NCI-H187 treated with DMSO at 0.1 percent for 48 hours (cell line): ENCODE measurements around the gene CACNA1E.
"Not testable (repeated sequence)": the region's sequence is repeated elsewhere in the genome, so short reads cannot be mapped to it uniquely, and the experiment has no call there.

Source experiments
- DNase-seq: peaks from one replicate; lab custom pipeline; 2025; lab: John Stamatoyannopoulos, UW

Gene CACNA1E

DNA sequence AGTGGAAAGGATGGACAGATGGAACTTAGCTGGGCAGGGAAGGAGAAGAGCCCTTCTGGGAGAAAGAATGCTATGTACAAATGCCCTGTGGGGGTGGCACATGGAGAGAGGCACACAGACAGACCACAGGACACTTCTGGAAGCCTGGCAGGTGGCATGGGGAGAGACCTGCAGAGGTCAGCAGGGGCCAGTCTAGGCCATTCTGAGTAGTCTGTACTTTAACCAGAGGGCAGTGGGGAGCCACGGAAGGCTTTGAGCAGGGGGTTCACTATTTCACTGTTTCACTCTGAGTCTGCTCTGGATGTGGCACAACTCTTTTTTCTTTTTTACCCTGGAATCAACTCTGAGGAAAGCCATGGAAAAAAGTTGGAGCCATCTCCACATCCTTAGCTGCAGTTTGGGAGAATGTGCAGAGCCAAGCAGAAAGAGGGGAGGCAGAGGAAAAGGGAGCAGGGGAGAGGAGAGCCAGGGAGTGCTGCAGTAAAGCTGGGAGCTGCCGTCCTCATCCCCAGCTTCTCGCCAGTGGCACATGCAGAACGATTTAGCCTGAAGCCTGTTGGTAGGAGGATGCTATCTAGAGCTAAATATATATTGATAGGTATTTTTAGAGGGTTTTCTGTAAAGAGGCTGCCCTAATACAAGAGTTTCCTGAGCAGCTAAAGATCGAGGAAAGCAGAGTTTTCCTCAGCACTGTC is 34.0 kb downstream of the CACNA1E start:
- no peak for DNase-seq

DNA sequence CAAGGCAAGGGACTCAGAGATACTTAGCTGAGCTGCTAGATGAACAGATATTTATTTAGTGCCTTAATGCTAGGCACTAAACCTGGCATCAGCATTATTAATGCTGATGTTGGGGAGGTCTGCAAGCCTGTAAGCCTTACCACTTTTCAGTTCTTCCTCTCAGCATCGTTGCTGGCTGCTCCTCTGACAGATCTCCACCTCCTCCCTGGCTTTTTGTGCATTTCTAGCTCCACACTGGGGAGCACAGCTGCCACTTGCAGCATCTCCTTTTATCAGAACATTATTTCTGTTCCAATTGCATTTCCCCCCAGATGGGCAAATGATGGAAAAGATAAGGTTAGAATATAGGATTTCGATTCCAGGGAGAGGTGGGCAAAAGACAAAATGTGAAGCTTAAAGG is 34.8 kb downstream of the CACNA1E start:
- no peak for DNase-seq

DNA sequence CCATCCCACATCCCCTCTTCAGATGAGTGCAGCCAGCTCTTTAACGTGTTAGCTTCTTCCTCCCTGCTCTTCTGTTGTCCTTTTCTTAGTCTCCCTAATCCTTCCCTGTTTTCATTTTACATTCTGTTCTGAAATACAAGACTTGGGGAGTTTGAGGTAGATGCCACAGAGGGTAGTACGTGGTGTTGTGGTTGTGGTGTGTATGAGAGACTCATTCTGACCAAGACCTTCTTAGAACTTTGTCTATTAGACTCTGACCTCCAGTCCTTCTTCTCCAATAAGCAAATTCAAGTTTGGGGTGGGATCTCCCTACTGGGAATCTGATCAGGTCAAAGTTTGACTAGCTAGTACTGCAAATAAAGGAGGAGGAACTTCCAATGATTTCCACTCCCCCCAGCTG is 39.5 kb downstream of the CACNA1E start:
- no peak for DNase-seq

DNA sequence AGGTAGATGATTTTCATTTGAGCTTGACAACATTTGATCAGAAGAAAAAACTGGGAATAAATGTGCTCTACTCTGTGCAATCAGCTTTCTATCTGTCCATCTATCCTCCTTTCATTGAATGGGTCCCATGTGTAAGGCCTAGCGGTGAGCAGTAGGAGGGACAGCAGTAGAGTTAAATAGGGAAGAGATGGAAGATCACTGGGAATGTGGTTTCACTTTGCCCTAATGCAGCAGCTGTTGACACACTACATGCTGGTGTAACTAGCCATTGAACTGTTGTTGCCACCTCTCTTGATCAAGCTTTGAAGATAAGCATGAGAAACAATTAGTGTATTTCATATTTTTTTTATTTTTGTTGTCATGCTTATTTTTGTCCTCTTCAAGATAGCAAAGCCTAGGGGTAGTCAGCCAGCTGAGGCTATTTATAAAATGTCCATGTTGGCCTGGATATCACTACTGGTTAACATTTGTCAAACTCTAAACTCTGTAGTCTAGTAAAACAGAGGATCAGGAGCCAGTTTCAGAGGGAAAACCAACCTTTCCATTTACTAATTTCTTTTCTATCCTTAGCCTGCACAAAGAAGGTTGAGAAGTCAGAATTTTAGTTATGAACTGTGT is 41.9 kb downstream of the CACNA1E start:
- no peak for DNase-seq

DNA sequence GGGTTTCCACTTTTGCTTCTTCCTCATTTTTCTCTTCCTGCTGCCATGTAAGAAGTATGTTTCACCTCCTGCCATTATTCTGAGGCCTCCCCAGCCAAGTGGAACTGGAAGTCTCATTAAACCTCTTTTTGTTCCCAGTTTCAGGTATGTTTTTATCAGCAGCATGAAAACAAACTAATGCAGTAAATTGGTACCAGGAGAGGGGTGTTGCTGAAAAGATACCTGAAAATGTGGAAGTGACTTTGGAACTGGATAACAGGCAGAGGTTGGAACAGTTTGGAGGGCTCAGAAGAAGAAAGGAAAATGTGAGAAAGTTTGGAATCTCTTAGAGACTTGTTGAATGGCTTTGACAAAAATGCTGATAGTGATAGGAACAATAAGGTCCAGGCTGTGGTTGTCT is 44.9 kb downstream of the CACNA1E start:
- DNase-seq = not testable (repeated sequence)

DNA sequence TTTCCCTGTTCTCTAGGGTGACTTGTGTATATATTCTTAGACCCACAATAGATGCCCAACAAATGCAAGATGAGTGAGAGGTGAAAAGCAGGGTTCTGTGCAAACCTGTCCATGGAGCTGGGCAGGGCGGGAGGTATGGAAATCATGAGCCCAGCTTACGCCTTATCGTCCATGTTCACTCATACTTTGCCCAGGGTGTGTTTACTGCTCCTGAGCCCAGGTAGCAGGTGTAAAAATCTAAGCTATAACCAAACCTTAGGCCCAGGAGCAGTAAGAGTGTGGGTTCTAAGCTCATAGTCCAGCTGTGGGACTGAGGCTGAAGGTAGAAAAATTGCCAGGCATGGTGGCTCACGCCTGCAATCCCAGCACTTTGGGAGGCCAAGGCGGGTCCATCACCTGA is 48.1 kb downstream of the CACNA1E start:
- no peak for DNase-seq

DNA sequence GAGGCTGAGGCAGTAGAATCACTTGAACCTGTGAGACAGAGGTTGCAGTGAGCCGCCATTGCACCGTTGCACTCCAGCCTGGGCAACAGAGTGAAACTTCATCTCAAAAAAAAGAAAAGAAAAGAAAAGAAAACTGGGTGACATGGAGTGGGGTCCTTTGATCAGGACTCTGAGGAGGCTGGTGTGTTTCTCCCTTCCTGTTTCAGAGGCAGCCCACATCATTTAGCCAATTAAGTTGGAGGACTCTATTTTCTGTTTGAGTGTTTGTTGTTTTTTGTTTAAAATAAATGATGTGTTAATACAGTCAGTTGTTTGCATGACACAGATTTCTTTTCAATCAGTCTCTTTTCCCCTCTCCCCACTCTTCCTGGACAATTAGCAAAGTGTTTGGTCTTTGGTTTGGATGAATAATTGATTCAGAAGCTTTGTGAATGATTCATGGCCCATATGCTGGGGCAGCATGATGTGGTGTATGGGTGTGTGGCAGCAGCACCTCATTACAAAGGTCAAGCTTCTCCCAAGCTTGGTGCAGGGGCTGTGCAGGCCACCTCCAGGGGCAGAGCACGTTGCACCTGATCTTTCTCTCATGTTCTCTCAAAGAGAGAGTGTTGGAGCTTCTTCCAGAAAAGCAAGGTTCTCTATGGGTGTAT is 48.8 kb downstream of the CACNA1E start:
- no peak for DNase-seq

DNA sequence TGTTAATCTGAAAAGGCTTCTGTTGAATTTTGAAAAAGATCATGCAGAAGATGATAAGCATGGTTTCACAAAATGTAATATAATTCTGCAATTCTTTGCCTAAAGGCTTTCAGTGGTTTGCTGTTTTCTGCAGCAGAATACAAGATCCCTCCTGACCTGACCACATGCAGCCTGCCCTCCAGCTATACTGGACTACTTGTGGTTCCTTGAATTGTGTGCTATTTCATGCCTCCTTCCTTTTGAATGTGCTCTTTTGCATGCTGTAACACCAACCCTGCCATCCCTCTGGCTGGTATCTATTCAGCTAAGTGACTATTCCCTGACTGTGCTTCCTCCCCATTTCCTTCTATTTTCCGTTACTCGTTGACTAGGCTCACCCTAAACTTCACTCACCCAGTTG is 55.5 kb downstream of the CACNA1E start:
- no peak for DNase-seq

DNA sequence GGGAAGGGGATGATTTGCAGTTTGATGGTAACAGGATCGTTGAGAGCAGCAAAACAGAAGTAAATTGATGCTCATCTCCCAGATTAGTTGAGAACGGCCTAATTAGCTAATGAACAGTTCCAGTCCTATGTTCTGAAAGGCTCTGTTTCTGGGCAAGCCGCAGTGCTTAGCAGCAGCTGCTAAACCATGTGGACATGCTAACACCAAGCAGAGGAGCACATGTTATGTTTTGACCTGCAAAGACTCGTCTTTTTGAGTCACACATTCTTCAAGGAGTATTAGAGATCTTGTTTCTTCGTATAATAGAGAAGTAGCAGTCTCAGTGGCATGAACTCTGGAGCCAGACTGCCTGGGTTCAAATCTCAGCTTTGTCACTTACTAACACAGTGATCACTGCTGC is 58.1 kb downstream of the CACNA1E start:
- DNase-seq = no peak

DNA sequence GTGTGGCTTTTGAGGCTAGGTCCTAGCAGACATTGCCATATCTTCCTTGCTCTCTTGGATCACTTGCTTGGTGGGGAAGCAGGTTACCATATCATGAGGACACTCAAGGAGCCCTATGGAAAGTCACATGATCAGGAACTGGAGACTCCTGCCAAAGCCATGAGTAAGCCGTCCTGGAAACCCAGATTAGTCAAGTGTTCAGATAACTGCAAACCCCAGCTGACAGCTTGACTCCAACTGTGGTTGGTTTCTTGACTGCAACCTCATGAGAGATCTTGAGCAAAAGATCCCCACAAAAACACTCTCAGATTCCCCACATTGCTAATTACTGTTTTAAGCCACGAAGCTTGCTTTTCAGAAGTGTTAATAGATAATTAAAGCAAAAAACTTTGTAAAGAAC is 58.6 kb downstream of the CACNA1E start:
- no peak for DNase-seq

DNA sequence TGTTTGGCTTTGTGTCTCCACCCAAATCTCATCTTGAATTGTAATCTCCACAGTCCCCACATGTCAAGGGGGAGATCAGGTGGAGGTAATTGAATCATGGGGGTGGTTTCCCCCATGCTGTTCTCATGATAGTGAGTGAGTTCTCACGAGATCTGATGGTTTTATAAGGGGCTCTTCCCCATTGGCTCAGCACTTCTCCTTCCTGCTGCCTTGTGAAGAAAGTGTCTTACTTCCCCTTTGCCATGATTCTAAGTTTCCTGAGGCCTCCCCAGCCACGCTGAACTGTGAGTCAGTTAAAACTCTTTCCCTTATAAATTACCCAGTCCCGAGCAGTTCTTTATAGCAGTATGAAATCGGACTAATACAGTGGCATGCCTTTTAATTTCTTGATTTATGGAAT is 59.1 kb downstream of the CACNA1E start:
- DNase-seq = not testable (repeated sequence)

DNA sequence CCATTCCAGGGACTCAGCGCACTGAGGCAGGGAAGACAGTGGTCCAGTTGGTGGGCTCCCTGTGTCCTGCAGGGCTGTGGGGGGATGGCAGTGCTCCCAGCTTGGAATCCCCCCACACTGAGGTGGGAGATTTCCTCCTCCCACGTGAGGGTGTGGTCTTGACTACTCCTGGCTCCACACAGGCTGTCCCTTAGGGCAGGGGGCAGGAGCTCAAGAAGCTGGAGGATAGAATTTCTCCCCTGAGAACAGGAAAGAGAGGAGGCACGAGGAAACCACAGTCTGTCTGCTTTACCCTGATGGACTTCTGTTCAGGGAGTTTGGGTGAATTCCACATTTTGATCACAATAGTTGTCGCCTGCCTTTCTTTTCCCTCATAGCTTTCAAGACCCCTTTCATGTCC is 62.1 kb downstream of the CACNA1E start:
- no peak for DNase-seq

DNA sequence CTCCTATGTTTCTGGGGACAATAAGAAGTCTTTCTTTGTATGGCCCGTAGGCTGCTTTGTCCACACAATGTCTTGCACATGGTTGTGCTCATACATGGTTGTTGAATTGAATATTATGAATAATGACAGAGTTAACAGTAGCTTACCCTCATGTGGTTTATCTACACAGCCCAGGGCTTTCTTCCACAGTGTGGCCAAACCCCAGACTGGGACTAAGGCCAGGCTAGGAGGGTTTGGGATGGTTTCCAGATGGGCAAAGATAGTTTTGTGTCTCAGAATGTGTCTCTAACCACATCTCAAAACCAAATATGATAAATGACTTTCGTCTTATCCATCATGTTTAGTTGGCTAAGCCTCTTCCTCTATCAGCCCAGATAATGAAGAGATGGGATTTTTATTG is 65.2 kb downstream of the CACNA1E start:
- DNase-seq = no peak

DNA sequence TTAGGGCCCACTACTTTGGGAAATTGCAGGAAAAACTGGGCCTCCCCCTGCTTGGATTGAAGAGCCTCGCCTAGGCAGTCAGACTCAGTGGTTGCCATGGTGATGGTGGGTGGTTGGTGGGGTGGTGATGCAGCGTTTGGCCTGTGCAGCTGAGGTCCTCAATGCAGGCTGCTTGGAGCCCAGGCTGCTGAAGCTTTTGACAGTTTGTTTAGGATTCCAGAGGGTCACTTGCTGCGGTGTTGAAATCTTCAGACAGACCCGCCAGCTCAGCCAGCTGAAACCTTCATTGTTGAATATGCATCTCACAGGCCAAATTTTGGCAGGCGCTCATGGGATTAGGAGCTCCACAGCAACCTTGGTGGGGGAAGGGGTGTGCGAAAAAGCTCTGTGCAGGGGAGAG is 67.9 kb downstream of the CACNA1E start:
- peak; percentile 13 for DNase-seq

DNA sequence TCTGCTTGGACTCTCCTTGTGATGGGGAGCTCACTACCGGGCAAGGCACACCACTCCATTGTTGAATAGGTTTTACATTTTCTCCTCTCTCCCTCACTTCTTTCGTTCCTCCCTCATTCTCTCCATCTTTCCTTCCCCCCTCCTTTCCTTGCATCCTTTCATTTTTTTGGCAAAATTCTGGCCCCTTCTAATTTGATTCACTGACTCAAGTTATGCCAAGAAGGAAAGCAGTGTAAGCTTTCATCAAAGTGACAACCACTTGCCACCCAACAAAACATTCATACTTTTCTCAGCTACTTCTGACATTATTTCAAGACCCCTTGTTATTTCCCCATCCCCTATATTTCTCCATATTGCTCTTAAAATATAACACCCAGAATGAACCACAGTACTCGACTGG is 68.4 kb downstream of the CACNA1E start:
- no peak for DNase-seq

DNA sequence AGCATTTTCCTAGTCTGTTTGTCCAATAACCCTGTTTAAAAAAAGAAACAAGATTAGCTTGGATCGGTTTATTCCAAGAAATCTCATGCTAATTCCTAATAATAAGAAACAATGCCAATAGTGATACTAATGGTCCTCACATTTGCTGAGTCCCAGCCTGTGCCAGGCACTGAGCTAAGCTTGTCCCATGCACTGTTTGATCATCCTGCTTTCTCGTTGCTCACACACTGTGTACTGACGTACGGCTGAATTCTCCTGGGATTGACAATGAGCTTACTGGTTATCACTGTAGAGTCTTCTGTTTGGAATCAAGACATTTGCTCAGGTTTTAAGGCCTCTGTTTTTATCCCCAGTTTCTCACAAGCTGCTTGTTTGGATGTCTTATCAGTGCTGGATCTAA is 71.1 kb downstream of the CACNA1E start:
- DNase-seq = no peak

DNA sequence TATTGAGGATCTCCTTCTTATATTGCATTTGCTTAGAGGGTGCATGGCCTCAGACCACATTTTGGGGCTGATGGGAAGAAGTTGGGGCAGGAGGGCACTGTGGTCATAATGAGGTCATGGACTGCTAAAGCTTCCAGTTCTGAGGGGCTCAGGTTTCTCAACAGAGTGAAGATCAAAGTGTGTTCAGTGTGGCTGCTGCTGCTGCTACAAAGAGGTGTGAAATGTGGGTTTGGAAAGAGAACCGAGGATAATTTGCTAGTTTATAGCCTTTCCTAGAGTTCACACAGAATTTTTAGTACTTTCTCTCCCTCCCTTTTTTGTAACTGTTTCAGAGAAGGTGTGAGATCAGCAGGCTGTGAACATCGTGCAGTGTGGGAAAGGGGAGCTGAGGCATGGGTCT is 73.3 kb downstream of the CACNA1E start:
- DNase-seq = no peak

DNA sequence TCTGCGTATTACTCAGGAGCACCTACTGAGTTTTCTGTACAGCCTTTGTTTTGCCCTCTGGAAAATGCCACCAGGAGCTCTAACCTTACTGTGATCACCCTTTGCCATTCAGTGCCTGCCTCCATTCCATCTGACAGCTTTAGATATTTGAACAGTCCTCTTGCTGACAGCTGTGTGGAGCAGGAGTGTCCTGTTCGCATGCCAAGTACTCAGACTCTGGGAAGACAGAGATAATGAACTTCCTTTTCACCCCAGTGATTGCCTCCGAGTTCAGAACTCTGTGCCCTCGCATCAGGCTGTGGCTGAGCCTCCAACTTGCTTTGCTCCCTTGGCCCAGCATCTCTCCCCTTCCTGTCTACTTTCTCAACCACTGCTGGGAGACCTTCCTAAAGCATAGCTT is 74.0 kb downstream of the CACNA1E start:
- no peak for DNase-seq

DNA sequence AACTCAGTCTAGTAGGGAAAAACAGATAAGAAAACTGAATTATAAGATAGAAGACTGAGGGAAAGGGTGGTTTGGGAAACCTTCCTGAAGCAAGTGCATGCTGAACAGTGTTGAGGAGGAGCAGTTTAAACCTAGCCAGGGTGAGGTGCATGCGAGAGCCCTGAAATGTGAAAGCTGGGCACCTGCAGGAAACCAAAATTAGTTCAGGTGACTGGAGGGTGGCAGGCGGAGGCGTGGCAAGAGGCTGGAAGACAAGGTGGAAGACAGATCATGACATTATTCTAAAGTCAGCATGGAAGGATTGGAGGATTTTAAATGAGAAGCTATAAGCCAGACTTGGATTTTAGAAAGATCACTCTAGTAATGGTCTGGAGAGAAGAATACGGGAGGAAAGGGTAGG is 75.1 kb downstream of the CACNA1E start:
- no peak for DNase-seq

DNA sequence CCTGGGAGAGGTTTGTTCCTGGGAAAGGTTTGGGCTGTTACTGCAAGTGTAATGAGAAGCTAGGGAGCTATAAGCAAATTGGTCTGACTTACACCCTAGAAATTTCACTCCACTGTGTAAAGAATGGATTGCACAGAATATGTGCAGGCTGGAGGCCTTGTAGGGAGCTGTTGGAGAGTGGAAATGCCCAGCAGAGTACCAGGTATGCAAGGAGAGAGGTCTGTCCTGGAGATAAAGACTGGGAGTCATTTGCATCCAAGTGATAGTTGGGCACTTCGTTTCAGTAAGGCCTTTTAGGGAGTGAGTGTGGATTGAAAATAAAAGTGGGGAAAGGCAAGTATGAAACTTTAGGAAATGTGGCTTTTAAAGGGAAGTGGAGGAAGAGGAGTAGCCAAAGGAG is 75.8 kb downstream of the CACNA1E start:
- no peak for DNase-seq

DNA sequence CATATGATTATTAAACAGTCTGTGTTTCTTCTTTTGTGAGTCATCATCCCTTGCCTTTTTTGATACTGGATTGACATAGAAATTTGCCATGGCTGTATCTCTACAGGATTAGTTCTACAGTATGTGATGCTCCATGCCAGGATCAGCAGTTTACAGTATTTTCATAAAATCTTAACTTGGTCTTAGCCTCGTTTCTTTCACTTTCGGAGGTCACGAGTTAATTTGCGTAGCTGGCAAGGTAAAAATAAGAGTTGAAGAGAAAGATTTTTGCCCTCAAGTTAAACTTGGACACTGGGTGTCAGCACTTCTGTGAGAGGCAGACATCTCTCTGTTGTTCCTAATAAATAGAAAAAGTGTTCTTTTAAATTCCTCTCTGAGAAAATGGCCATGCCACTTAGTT is 79.1 kb downstream of the CACNA1E start:
- no peak for DNase-seq

DNA sequence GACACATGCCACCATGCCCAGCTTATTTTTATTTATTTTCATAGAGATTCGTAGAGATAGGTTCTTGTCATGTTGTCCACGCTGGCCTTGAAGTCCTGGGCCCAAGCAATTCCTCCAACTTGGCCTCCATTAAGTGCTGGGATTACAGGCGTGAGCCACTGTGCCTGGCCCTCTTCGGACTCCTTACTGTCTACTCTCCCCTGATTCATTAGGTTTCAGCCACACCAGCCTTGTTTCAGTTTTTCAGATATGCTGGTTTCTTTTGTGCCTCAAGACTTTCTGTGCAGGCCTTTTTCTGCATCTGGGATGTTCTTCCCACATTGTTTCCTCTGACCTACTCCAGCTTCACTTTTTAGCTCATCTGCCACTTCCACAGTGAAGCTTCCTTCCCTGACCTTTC is 85.4 kb downstream of the CACNA1E start:
- DNase-seq = no peak

DNA sequence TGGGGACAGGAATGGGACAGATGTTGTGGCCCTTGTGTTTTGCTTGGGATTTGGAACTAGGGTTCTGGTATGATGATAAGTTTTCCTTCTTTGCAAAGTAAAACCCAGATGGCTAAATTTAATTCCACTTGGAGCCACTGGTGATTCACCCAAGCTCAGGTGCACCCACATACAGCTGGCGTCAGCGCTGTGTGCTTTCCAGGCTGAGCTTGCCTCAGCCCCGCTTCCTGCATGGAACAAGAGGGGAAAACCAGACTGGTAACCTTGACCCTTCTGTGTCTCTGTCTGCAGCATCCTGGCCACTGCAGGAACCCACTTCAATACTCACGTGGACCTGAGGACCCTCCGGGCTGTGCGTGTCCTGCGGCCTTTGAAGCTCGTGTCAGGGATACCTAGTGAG is 94.2 kb downstream of the CACNA1E start:
- DNase-seq = no peak

DNA sequence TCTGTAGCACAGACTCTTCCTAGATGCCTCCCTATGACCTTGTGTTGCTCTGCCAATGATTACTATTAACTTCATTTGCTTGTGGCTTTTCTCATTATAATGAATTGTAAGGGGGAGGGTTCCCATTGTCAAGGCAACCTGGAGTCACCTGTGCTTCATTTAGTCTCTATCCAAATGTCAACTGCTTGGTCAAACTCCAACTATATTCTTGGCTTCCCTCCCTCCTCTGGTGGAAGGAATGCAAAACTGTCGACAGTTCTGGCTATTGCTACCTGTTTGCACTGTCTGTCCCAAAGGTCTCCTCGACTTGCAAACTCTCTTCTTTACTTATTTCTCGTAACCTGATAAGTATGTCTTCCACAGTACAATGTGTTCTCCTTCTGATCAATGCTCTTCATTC is 100.3 kb downstream of the CACNA1E start:
- DNase-seq = no peak
